HG03442 (cell line): ENCODE results near the gene LMO7.
"Not testable (repeated sequence)": the region's sequence is repeated elsewhere in the genome, so short reads cannot be mapped to it uniquely, and the experiment has no call there.

Source experiments
- ATAC-seq: cut with Tn5 transposase; IDR thresholded peaks from one replicate; pipeline ENCODE4 v1.9.1; 2021; ENCODE audit warnings: mild to moderate bottlenecking, moderate library complexity; ENCODE audit not compliant: unreplicated experiment

LMO7 gene

DNA sequence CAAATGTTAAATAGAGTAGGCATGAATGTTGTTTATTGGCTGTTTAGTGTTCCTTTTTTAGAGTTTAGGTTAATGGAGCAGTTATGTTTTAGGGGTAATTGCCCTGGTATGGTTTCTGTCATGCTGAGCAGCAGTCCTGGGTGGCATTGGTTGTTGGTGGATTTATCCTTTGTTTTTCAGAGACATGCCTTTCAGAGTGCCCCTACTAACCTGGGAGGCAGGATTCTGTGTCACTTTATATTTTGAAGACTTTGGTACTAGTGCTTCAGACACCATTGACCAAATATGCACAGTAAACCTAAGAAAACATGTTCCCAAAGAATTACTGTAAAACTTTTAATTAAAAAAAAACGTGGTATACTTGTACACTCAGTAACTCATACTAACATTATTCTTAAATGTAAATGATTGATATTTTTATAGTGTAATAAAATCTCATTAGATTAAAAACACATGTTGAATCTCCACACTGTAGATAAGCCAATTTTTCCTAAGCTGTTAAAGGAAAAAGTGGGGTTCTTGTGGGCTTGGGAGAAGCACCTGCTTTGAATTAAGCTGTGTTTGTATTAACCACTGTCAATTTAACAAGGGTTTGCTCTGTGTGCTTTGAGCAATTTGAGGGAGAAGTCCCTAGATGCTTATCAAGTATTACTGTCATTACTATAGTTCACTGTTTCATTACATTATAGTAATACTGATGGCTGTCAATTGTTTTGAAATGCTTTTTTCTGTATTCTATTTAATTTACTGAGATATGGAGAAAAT, 133.2 kb downstream of the LMO7 start:
- ATAC-seq, result no peak

DNA sequence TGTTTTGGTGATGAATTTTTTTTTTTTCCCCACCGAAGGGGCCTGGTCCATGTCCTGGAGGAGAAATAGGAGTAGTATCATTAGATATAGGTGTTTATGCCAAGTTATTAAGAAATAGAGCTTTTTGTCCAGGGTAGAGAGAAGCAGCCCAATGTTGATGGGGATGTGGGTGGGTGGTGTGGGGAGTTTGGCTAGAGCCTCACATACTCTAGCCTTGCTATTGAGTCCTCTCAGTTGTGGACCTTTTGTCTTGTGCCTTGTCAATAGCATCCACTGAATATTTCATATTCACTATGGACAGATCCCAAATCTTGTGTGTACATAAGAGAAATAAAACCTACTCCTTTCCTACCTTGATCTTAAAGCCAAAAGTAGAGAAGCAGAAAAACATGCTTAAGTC, 134.0 kb downstream of the LMO7 start:
- ATAC-seq, result no peak

DNA sequence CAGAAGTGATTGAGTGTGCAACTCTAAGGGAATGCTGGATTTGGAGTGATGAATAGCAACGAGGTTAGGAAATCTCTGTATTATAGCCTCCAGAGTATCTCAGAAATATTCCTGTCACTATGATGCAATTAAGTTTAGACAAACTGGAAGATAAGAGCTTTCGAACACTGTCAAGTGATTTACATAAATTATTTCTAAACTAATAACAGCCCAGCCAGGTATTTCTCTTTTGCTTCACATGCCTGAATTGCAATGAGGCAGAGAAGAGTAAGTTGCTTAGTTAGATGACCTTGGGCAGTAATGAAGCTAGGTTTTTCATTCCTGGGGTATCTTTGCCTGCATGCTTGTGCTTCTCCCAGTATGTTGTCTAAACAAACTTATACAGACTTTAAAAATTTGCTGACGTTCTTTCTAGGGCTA, 134.5 kb downstream of the LMO7 start:
- no peak for ATAC-seq

DNA sequence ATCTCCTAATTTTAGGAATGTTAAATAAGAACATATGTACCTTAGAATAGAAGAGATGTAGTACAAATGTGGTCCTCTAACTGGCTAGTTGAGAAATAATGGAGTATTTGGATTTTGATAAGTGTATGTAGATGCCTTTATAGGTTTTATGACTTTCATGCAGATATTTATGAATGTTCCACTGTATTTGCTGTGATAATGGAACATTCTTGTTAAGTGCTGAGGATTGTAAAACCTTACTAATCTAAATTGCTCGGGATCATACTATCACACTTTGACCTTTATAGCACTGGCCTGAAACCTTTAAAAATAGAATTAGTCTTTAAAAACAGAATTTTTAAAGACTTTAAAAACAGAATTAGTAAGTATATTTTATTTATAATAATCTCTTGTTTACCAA, 135.1 kb downstream of the LMO7 start:
- ATAC-seq, result no peak

DNA sequence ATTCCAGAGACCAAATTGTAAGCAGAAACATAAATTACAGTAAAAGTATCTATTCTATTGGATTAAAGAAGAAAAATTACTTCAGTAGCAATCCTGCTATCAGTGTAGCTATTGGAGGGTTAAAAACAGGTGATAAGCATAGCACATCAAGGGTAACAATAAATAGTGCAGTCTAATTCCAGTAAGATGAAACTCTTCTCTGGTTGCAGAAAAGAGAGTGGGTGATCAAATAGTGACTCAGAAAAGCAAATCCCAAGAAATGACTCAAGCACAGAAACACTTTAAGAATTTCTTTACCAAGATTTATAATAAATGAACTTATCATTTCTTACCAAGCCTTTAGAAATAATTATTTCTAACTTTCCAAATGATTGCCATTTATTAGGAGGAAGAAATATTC, 135.7 kb downstream of the LMO7 start:
- no peak for ATAC-seq

DNA sequence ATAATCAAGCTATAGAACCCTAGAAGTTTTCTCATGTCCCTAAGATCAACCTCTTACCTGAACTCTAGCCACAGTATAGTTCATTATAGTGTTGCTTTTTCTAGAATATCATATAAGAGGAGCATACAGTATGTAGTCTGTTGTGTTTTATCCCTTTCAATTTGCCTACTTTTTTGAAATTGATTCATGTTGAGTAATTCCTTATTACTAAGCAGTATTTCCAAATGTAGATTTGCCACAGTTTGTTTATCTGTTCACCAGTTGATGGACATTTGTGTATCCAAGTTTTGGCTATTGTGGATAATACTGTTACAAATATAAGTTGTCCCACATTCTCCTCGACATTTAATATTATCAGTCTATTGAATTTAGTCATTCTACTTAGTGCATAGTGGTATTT, 138.0 kb downstream of the LMO7 start:
- ATAC-seq, result no peak

DNA sequence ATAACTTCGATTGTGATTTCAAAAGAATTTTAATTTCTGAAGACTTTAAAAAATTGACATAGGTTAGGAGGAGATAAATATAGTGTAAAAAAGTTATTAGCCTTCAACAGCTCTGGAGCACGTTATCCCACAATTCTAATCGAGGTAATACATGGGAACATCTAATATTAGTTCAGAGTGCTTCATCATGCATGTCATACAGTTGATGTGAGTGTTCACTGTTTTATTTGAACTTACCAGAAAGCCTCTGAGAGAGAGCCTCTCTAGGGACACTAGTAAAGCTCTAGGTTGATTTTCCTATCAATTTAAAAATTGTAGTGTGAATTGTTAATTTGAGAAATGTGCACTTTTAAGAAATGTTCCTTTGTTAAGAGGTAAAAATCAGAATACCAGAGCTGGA, 140.4 kb downstream of the LMO7 start:
- no peak for ATAC-seq

DNA sequence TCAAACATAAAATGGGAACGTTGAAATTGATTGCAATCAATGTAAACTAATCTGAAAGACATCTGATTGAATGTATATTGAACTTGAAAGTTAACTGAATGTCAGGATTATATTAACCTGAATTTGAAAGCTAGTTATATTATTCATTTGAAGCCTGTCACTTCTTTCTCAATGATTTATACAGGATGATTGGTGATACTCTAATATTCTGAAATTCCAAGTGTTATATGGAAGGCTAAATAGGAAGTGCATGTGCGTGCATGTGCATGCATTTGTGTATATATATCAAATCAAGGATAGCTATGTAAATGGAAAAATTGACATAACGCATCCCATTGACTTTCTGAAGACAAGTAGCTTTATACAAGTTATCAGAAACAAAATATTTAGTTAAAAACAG, 143.3 kb downstream of the LMO7 start:
- no peak for ATAC-seq

DNA sequence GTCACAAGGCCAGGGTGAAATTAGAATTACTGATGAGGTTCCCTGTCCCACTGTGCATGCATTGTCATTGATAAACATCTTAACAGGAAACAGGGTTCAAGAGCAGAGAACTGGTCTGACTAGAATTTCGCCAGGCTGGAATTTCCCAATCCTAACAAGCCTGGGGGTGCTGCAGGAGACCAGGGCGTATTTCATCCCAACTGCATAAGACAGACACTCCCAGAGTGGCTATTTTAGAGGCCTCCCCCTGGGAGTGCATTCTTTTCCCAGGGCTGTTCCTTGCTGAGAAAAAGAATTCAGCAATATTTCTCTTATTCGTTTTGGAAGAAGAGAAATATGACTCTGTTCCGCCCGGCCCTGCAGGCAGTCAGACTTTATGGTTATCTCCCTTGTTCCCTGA, 144.0 kb downstream of the LMO7 start:
- ATAC-seq, result not testable (repeated sequence)

DNA sequence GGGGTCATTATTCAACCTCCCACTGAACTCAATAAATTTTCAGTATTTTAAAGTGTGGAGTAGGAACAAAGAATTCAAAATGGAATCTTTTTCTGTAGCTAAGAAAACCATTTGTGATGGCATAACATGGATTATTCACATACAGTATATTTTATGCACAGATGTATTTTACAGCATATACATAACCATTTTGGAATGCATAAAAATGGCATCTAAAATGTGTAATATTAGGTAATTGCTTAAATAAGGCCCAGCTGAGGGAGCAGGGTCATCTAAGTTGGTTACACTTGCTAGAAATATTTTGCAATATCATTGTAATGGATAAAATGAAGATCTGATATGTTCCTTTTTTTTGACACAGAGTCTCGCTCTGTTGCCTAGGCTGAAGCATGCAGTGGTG, 146.9 kb downstream of the LMO7 start:
- ATAC-seq, result no peak

DNA sequence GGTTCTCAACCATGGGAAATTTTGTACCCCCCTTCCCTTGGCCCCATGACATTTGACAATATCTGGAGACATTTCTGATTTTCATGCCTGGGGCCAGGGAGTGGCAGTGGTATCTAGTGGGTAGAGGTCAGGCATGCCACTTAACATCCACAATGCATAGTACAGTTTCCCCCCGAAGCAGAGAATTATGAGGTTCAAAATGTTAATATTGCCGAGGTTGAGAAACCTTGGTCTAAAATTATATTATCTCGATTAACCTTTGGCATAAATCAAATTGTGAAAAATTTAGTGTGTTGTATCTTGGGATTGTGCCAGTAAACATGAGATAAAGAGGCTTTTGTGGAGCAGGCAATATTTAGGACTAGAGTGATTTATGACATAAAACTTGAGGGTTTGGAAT, 147.9 kb downstream of the LMO7 start:
- no peak for ATAC-seq

DNA sequence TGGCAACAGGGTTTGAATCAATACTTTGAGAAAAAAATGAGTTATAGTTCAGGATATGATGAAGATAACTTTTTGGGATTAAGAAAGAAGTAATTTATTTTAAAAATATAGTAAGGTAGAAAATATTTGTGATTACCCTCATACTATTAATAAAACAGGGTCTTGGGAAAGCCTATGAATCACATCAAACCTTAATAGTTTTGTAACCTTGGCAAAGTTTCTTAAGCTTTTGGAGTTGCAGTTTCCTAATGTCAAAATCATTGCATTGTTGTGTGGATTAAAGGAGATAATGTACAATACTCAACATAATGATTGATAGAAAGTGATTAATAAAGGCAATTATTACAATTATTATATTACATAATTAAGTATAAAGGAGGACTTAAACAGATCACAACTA, 149.0 kb downstream of the LMO7 start:
- ATAC-seq, result no peak

DNA sequence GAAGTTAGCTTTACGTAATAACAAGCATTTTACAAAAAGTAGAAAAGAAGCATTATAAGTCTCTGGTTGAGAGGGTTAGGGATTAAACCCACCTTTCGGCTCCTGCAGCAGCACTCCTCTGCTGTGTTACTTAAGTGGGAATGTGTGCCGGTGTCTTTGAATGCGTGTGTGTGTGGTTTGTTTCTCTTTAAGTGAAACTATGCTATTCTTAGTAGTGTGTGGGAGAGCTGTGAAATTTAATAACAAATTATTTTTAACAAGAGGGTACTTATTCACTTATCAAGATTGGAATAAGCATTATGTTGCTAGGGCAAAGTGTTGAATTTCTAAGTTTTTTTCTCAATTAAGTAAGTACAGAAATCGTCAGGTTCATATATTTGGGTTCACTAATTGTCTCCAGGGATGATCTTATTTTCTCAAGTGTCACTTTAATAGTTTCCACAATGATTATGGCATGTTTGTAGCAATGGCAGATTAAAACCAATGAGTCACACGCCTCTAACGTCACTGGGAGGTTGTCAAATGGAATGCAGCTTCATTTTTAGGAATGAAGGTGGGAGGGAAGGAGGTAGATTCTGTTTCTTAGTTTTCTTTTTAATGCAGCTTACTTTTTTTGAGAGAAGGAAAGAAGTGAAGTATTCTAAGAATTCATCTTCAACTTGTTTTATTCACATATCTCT, 151.3 kb downstream of the LMO7 start:
- ATAC-seq, result no peak

DNA sequence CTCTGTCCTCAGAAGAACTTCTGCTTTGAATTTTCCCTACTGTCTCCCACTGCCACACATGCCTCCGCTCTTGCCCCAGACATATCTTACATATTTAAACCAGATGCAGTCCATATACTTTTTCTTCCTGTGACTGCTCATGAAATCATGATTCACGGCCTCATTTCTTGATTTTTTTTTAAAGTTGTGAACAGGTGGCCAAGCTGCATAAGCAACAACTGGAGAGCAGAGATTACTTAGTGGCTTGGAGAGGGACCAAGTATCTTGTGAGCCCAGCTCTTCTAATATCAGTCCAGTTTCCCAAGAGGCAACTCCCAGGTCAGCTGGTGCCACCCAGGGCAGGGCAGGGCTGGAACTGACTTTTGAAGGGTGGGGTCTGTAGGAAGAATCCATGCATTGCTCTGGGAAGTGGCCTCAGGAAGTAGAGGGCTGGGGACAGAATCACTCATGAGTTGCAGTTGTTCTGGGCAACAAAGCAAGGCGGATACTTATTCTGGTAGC, 152.4 kb downstream of the LMO7 start:
- ATAC-seq, result no peak

DNA sequence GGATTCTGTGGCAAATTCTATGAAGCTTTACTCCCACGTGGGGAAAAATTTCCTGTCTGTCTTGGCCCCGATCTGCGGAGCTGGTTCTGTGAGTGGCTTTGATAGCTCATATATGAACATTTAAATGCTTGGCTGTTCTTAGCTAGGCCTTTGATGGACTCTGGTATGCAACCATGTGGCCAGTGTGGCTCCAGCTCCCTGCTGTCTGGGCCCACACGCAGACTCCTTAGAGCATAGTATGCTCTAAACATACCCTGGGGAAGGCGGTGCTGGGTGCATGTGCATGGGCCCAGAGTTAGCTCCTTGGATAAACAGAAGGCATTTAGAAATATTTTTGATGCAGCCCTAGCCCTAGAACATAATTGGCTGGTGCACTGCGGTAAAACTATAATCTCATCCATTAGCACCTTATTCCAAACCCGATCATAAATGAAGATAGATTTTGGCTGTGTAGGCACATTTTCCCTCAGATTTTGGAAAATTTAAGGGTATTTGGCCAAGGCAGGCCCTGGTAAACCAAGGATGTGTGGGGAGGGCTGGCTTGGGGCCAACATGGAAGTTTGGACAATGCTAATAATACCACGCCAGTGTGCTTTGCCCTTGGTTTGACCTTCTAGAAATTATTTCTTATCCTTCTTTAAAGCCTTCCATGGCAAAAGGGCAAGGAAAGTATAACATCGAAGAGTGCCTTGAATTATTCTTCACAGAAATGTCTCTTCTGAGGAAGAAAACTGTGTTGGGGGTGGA, 153.5 kb downstream of the LMO7 start:
- ATAC-seq, result no peak

DNA sequence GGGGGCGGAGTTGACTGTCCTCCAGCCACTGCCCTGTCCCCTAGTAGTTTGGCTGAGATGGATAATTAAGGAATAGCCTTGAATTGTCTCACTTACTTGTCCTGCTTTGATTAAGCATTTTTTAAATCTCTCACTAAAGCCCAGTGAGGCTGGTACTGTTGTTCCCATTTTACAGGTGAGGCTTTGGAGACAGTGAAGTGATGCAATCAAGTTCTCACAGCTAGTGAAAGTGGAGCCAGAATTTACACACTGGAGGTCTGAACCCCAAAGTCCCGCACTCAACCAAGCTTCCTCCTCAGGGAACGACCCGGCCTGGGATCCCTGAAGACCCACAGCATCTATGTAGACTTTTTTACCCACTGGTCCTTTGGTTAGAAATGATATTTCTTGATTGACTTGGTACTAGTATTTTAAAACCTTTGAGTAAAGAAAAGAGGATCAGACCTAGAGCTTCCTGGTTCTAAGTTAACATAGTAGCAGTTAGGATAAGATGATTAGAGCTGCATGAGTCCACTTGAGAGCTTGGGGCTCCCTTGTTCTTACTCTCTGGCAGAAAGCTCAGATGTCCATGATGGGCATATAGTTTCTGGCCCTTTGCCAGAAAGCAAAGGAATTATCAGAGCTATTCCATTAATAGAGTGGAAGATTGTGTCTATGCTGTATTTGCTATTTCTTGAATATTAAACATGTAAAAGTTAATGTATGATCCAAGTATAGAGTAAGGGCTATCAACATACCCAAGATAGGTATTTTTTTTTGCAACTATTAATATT, 154.3 kb downstream of the LMO7 start:
- no peak for ATAC-seq

DNA sequence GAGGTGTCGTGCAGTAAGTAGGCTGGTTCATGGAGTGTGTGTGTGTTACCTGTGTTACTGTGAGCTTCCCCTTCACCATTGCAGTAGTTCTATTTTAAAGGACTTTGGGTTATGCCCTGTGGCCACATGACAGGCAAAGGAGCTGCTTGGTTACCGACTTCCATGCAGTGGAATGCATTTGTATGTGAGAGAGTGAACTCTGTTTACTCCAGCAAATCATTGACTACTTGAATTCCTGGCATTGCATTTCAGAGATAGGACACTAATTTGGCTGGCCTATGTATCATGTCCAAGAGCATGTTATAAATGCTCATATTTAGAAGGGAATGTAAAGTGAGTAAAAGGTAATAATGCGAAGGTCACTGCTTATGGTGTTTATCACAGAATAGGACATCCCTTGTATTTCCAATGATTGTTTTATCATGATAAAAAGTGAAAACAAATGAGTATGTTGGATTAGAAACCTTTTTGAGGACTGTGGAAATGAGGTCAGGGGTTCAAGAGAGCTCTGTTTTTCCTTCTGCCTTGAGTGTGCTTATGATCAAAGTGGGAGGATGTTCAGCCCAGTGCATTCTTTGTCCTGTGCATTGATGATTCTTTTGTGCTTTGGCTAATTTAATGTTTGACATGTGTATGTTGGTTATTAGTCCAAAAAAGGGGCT, 156.5 kb downstream of the LMO7 start:
- ATAC-seq, result no peak

DNA sequence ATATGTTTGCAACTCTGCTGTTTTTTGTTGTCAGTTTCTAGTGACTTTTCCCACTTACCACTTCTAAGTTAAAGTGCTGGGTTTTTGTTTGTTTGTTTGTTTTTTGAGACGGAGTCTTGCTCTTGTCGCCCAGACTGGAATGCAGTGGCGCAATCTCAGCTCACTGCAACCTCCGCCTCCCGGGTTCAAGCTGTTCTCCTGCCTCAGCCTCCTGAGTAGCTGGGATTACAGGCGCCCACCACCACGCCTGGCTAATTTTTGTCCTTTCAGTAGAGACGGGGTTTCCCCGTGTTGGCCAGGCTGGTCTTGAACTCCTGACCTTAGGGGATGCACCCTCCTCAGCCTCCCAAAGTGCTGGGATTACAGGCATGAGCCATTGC, 157.0 kb downstream of the LMO7 start:
- not testable (repeated sequence) for ATAC-seq

DNA sequence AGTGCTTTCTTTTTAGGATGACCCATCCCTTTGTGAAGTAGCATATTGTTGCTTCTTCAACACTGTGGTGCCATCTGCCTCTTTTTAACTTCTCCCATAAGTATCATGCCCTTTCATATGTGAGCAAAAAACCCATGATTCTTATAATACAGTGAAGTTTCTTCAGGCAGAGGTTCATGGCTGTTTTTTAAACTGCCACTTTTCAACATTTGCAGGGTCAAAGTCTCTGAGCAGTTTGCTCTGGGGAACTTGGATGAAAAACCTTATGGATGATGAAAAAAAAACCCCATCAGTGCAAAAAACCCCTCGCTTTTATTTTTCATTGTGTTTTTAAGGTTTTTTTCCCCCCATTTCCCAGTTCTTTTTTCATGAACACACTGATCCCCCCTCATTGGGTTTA, 158.5 kb downstream of the LMO7 start:
- no peak for ATAC-seq

DNA sequence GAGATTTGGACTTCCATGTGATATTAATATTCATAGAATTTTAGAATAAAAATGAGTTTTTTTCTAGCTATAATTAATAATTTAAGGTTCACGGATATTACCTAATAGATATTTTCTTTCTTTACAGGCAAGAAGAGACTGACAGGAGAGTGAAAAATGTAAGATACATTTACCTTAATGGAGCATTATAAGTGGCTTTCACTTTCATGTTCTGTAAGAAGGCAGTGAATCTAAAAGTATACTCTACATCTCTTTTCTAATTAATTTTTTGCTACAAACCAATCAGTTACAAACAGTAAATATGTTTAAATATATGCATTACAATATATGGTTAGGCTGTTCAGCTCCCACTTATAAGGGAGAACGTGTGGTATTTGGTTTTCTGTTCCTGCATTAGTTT, 159.1 kb downstream of the LMO7 start:
- ATAC-seq, result no peak

DNA sequence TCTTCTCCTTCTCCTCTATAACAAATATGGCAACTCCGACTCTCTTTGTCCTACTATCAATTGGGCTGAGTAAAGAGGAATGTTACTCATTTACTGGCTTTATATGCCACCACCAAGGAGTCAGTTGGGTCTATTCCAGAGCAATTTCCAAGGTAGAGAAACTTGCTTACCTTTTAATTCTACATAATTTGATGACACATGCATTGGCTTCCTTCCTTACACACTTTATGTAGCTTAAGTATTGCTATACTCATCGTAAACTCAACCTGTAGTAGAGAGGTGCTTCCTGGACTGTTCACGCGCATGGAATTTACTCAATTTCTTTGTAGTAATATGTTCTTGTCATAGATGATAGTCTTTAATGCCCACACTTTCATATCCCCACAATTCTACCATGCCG, 160.7 kb downstream of the LMO7 start:
- ATAC-seq, result no peak
